HepG2 (cell line): ENCODE measurements around the gene PHF23. TPM values are rescaled to one million over a fixed set of nuclear protein-coding genes. Genes with fewer than 3 reads are reported as not detected.

Experiments
- AKNA ChIP-seq: sonication (generic); formaldehyde crosslinking; IDR thresholded peaks from 2 replicates; pipeline ENCODE4 v1.4.0; 2020; ENCODE audit warnings: missing genetic modification reagents, borderline replicate concordance
- ARID4A ChIP-seq: sonication (generic); formaldehyde crosslinking; IDR thresholded peaks from 2 replicates; pipeline ENCODE4 v1.5.0; 2020; ENCODE audit warnings: mild to moderate bottlenecking, missing genetic modification reagents, borderline replicate concordance
- ARNT ChIP-seq: fragments of 450-650 bp; IDR thresholded peaks from 2 replicates; pipeline ENCODE4 v1.6.1; 2017
- CHD2 ChIP-seq: IDR thresholded peaks from 2 replicates; pipeline ENCODE4 v1.6.1; 2011; ENCODE audit warnings: low read depth, low read length, improper control_type of control experiment
- NCOR1 ChIP-seq: fragments of 200-600 bp; sonication (generic); IDR thresholded peaks from 2 replicates; pipeline ENCODE4 v1.7.0; 2017; ENCODE audit warnings: antibody characterized with exemption, low read length, borderline replicate concordance
- SATB2 ChIP-seq: sonication (generic); formaldehyde crosslinking; IDR thresholded peaks from 2 replicates; pipeline ENCODE4 v1.5.0; 2020; ENCODE audit warnings: missing genetic modification reagents
- TFDP2 ChIP-seq: sonication (generic); formaldehyde crosslinking; IDR thresholded peaks from 2 replicates; pipeline ENCODE4 v1.4.0; 2020; ENCODE audit warnings: missing genetic modification reagents
- ZBTB10 ChIP-seq: sonication (generic); formaldehyde crosslinking; IDR thresholded peaks from 2 replicates; pipeline ENCODE4 v1.4.0; 2020; ENCODE audit warnings: missing genetic modification reagents, borderline replicate concordance
- ZFP1 ChIP-seq: IDR thresholded peaks from 2 replicates; pipeline ENCODE4 v1.6.1; 2016
- ZNF383 ChIP-seq: sonication (generic); formaldehyde crosslinking; IDR thresholded peaks from 2 replicates; pipeline ENCODE4 v1.4.0; 2020; ENCODE audit warnings: missing genetic modification reagents, mild to moderate bottlenecking, borderline replicate concordance
- polyA plus RNA-seq, 8 experiments: library from polyadenylated mRNA; depleted of rRNA in 3 of 8; stranded (reverse) in 7 of 8; unstranded in 1 of 8; fragments of >200 nt; fragmentation: Illumina TruSeq in 4 of 8; extraction: Trizol in 4 of 8; gene quantifications; 2 replicates each; pipeline versions ENCODE4 v1.2.1 to v1.2.3, GENCODE V29; 2011 to 2016; ENCODE audit warnings: low read depth in 4 of 8, missing spikeins in 1 of 8, mixed read lengths in 1 of 8; ENCODE audit not compliant: insufficient read depth in 1 of 8
- total RNA-seq, 5 experiments: library from RNA; depleted of rRNA; stranded (reverse); fragments of >200 nt; fragmentation: Illumina TruSeq; extraction: Trizol; gene quantifications; 2 replicates each; pipeline ENCODE4 v1.2.3, GENCODE V29; 2016; ENCODE audit warnings: low read depth in 1 of 5

Gene PHF23
- total and polyA plus RNA-seq, 2 of the 13 experiments (the other 11 are each of a cell fraction or from before 2014, with no cell fraction given) = 27.6 to 33.2 TPM

- no peak for TF ChIP-seq ARID4A (CRISPR knock-in tag)
- peak; percentile 68 for TF ChIP-seq TFDP2
- TF ChIP-seq NCOR1 = no peak
- TF ChIP-seq ZNF383 (CRISPR knock-in tag) = no peak
- no peak for TF ChIP-seq ZFP1 (CRISPR knock-in tag)
- no peak for TF ChIP-seq ZBTB10
- no peak for TF ChIP-seq CHD2
- no peak for TF ChIP-seq AKNA (CRISPR knock-in tag)
- TF ChIP-seq ARNT = no peak
- no peak for TF ChIP-seq SATB2
Observed at GRCh38 chr17:7251661-7252175, 12.5 kb upstream of the PHF23 start, which contains the start of gene CTDNEP1 (continued).
